GM23248 (cell line): ENCODE measurements around the gene FFAR3. TPM values are rescaled to one million over a fixed set of nuclear protein-coding genes. Genes with fewer than 3 reads are reported as not detected.
A peak's percentile ranks its signal among the peaks of the same experiment; 100 is the strongest.

Source experiments
- DNase-seq: peaks from one replicate; pipeline ENCODE4 v3.0.0-alpha.2; 2015
- H2AFZ ChIP-seq: fragments of 200-600 bp; sonication (generic); 2 replicates; pipeline ENCODE4 v1.6.1; 2016; ENCODE audit warnings: antibody characterized with exemption
- H3F3A ChIP-seq: fragments of 200-600 bp; sonication (generic); 2 replicates; pipeline ENCODE4 v1.6.1; 2016; ENCODE audit warnings: mild to moderate bottlenecking, antibody characterized with exemption, mixed run types; ENCODE audit not compliant: insufficient read depth
- H3K27ac ChIP-seq: fragments of 200-600 bp; sonication (generic); 2 replicates; pipeline ENCODE4 v1.5.1; 2016; ENCODE audit warnings: mild to moderate bottlenecking
- H3K27me3 ChIP-seq: fragments of 200-600 bp; sonication (generic); replicated peaks from 2 replicates; pipeline ENCODE4 v1.6.1; 2016; ENCODE audit warnings: mild to moderate bottlenecking; ENCODE audit not compliant: insufficient read depth
- H3K36me3 ChIP-seq: fragments of 200-600 bp; sonication (generic); 2 replicates; pipeline ENCODE4 v1.6.1; 2016; ENCODE audit warnings: low read depth, mild to moderate bottlenecking
- H3K4me1 ChIP-seq: fragments of 200-600 bp; sonication (generic); 2 replicates; pipeline ENCODE4 v1.6.1; 2016; ENCODE audit warnings: mild to moderate bottlenecking; ENCODE audit not compliant: insufficient read depth
- H3K4me2 ChIP-seq: fragments of 200-600 bp; sonication (generic); one replicate; pipeline ENCODE4 v1.6.1; 2016; ENCODE audit warnings: mild to moderate bottlenecking; ENCODE audit not compliant: unreplicated experiment
- H3K4me3 ChIP-seq: fragments of 200-600 bp; sonication (generic); 2 replicates; pipeline ENCODE4 v1.5.1; 2016; ENCODE audit warnings: mild to moderate bottlenecking
- H3K79me2 ChIP-seq: fragments of 200-600 bp; sonication (generic); 2 replicates; pipeline ENCODE4 v1.6.1; 2016; ENCODE audit warnings: mild to moderate bottlenecking; ENCODE audit not compliant: insufficient read depth
- H3K9ac ChIP-seq: fragments of 200-600 bp; sonication (generic); 2 replicates; pipeline ENCODE4 v1.6.1; 2016; ENCODE audit warnings: mild to moderate bottlenecking
- H3K9me2 ChIP-seq: fragments of 200-600 bp; sonication (generic); 2 replicates; pipeline ENCODE4 v1.6.1; 2016; ENCODE audit warnings: mixed run types, mild to moderate bottlenecking, moderate library complexity; ENCODE audit not compliant: insufficient read depth
- H3K9me3 ChIP-seq: fragments of 200-600 bp; sonication (generic); one replicate; pipeline ENCODE4 v1.6.1; 2017; ENCODE audit warnings: low read depth
- H4K20me1 ChIP-seq: fragments of 200-600 bp; sonication (generic); 2 replicates; pipeline ENCODE4 v1.6.0; 2016; ENCODE audit not compliant: insufficient read depth
- EZH2 ChIP-seq: fragments of 200-600 bp; sonication (generic); IDR thresholded peaks from 2 replicates; pipeline ENCODE4 v1.6.1; 2018; ENCODE audit warnings: antibody characterized with exemption, mild to moderate bottlenecking; ENCODE audit not compliant: insufficient read depth, poor library complexity, severe bottlenecking
- EZH2phosphoT487 ChIP-seq: fragments of 200-600 bp; sonication (generic); IDR thresholded peaks from 2 replicates; pipeline ENCODE4 v1.6.1; 2018; ENCODE audit warnings: antibody characterized with exemption, moderate library complexity, mild to moderate bottlenecking, low read depth; ENCODE audit not compliant: insufficient read depth
- WGBS, 2 experiments: methylation state at CpG; one replicate each; pipeline ENCODE4 v1.1.6; 2015 to 2017; ENCODE audit warnings: low lambda C conversion rate in 2 of 2, low coverage in 1 of 2; ENCODE audit errors: missing lambda C conversion rate in 2 of 2; 5-methylcytosine and 5-hydroxymethylcytosine counted together
- in situ Hi-C: fragments of 300-500 bp; cut with MboI; formaldehyde crosslinking; loops from 2 replicates; pipeline ENCODE4 v1.15.0; 2020
- polyA plus RNA-seq: library from polyadenylated mRNA; unstranded; fragments of >200 nt; fragmentation: Nextera tagmentation; extraction: Ambion mirVana; gene quantifications from 2 replicates; pipeline ENCODE4 v1.2.1, GENCODE V29; 2016
- total RNA-seq: library from RNA; depleted of rRNA; stranded (reverse); fragments of >200 nt; shearing (Covaris generic); gene quantifications from 2 replicates; pipeline ENCODE4 v1.2.3, GENCODE V29; 2014

FFAR3 gene
- total and polyA plus RNA-seq, 2 experiments from 2014 or later = not detected

DNA sequence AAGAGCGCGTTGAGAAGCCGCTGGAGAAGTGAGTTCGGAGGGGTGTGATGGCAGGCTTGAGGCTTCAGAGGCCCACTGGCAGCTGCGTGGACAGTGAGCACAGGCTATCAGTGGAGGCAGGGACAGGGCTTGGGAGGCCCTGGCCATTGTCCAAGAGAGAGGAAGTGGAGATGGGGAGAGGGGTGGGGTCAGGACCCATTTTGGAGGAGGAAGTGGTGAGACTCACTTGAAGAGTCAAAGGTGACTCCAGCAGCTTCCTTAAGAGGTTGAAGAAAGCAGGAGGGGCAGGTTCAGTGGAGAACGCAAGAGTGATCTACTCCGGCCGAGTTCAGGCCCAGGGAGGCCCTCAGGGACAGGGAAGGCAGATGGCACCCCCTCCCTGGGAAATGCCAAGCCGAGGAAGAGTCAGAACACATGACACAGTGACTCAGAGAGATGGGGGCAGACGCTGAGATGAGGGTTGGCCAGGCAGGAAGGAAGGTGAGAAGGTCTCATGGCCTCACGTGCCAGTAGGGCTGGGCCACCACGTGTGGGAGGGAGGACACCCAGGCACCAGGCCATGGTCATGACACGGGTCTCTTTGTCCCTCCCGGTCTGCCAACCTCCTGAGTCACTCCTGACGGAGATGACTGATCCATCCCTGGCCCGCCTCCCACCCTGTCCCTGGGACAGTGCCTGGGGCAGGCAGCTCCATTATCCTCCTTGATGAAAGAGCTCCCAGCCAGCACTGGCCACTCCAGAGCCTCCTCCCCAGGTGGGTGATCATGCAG is 39.4 kb upstream of the FFAR3 start:
- in situ Hi-C loops = no loop called here
- TF ChIP-seq EZH2 (no peak), EZH2phosphoT487 (no peak)
- Histone ChIP-seq H3K9me2 (no peaks in the 10 kb centered on the region), H2AFZ (peak overlapping the region; percentile 35; the same call in 1 of the 2 replicates), H3K36me3 (no peaks in the 10 kb centered on the region), H3K4me3 (no peak overlapping the region), H3K9me3 (no peaks in the 10 kb centered on the region), H3K27me3 (no peaks in the 10 kb centered on the region), H3K4me2 (peak overlapping the region; percentile 12), H3K9ac (peak overlapping the region; percentile 70), H4K20me1 (no peaks in the 10 kb centered on the region), H3K79me2 (no peaks in the 10 kb centered on the region), H3K27ac (peak overlapping the region; percentile 76), H3F3A (peaks cover 4% of the 10 kb centered on the region; the same call in 1 of the 2 replicates), H3K4me1 (peaks cover 10% of the 10 kb centered on the region)
- 33 to 36% methylated on average over 16 of the region's 16 CpGs for WGBS, 2 experiments
- peak; percentile 97 for DNase-seq

DNA sequence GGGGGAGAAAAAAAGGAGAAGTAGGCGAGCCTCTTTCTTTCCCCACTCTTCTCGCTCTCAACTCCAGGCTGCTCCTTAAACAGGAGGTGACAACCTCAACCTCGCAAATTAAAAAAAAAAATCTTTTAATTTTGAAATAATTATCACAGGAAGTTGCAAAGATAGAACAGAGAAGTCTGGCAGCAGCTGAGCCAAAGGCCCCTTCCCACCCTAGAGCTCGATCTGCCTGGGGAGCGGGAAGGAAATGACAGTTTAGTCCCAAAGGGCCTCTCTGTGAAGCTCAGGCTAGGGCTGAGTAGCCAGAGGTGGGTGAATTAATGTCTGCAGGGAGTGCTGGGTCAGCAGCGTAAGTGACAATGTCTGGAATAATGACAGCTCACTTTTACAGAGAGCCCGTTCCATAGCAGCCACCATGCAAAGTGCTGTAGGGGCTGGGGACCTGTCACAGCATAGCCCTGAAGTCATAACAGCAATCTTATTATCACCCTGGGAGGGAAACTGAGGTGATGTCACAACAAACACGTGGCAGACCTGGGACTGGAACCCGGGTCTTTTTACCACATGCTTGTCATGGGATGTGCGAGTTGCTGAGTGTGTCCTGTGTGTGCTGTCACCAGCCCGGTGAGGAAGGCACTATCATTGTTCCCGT is 38.1 kb upstream of the FFAR3 start:
- 83% methylated on average over 12 of the region's 12 CpGs for WGBS, 2 experiments
- Histone ChIP-seq H3K36me3 (no peaks in the 10 kb centered on the region), H3K4me2 (no peak overlapping the region), H3K9me2 (no peaks in the 10 kb centered on the region), H2AFZ (no peak overlapping the region), H4K20me1 (no peaks in the 10 kb centered on the region), H3K79me2 (no peaks in the 10 kb centered on the region), H3K4me3 (no peak overlapping the region), H3K4me1 (peaks cover 10% of the 10 kb centered on the region), H3K27ac (no peak overlapping the region), H3K9ac (no peak overlapping the region), H3F3A (peaks cover 4% of the 10 kb centered on the region; the same call in 1 of the 2 replicates), H3K27me3 (no peaks in the 10 kb centered on the region), H3K9me3 (no peaks in the 10 kb centered on the region)
- TF ChIP-seq EZH2 (no peak), EZH2phosphoT487 (no peak)
- no peak for DNase-seq
- in situ Hi-C loops = no loop called here

DNA sequence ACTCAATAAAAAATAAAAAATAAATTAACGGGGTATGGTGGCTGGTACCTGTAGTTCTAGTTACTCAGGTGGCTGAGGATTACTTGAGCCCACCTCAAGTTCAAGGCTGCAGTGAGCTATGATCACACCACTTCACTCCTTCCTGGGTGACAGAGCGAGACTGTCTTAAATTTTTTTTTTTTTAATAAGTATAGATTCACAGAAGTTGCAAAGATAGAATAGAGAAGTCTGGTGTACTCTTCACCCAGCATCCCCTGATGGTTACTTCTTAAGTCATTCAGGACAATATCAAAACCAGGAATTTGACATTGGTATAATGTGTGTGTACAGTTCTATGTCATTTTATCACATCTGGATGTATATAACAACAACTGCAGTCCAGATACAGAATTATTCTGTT is 37.0 kb upstream of the FFAR3 start:
- Histone ChIP-seq H3K27ac (no peak overlapping the region), H3K4me1 (peaks cover 10% of the 10 kb centered on the region), H3F3A (peaks cover 4% of the 10 kb centered on the region; the same call in 1 of the 2 replicates), H4K20me1 (no peaks in the 10 kb centered on the region), H3K27me3 (peaks cover 7% of the 10 kb centered on the region; the same call in 1 of the 2 replicates), H3K4me3 (no peak overlapping the region), H3K36me3 (no peaks in the 10 kb centered on the region), H3K9me3 (no peaks in the 10 kb centered on the region), H3K4me2 (no peak overlapping the region), H2AFZ (no peak overlapping the region), H3K9me2 (no peaks in the 10 kb centered on the region), H3K79me2 (no peaks in the 10 kb centered on the region), H3K9ac (no peak overlapping the region)
- TF ChIP-seq EZH2phosphoT487 (no peak), EZH2 (no peak)
- in situ Hi-C loops = no loop called here
- no peak for DNase-seq
- 81 to 85% methylated on average over 2 of the region's 2 CpGs for WGBS, 2 experiments

DNA sequence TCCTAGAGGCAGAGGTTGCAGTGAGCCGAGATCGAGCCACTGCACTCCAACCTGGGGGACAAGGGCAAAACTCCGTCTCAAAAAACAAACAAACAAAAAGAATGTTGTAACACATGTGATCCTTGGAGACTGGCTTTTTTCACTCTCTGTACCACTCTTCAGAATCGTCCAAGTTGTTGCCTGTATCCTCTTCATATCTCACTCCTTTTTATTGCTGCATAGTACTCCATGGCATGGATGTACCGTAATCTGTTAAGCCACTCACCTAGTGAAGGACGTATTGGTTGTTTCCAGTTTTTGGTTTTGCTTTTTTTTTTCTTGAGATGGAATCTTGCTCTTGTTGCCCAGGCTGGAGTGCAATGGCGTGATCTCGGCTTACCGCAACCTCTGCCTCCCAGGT is 36.2 kb upstream of the FFAR3 start:
- Histone ChIP-seq H3K9ac (no peak overlapping the region), H3K27me3 (peaks cover 10% of the 10 kb centered on the region; the same call in 1 of the 2 replicates), H3K4me3 (no peak overlapping the region), H3F3A (peaks cover 4% of the 10 kb centered on the region; the same call in 1 of the 2 replicates), H3K9me2 (no peaks in the 10 kb centered on the region), H3K4me2 (no peak overlapping the region), H2AFZ (no peak overlapping the region), H3K79me2 (no peaks in the 10 kb centered on the region), H3K4me1 (peaks cover 10% of the 10 kb centered on the region), H3K27ac (no peak overlapping the region), H4K20me1 (no peaks in the 10 kb centered on the region), H3K36me3 (no peaks in the 10 kb centered on the region), H3K9me3 (no peaks in the 10 kb centered on the region)
- TF ChIP-seq EZH2 (no peak), EZH2phosphoT487 (no peak)
- 93 to 95% methylated on average over 9 of the region's 9 CpGs for WGBS, 2 experiments
- no peak for DNase-seq
- in situ Hi-C loops = no loop called here
